HepG2 (cell line): Measurements from ENCODE around the gene VWA5B1. TPM values are rescaled to one million over a fixed set of nuclear protein-coding genes. Genes with fewer than 3 reads are reported as not detected.

ENCODE experiments used
- ATAC-seq: fragments of 200-7000 bp; cut with Tn5 transposase; 3 replicates; pipeline ENCODE4 v1.9.1; 2020; ENCODE audit warnings: mild to moderate bottlenecking, moderate library complexity
- BruUV-seq: library from RNA; stranded (reverse); fragments of 400-500 nt; replicated peaks from 2 replicates; lab custom pipeline; 2021; lab: Mats Ljungman, UMichigan
- CTCF ChIA-PET: fragments of 300-600 bp; formaldehyde crosslinking; extraction: SDS; loops from one replicate; lab custom pipeline; 2021; ENCODE audit warnings: low total read pairs, inconsistent platforms, low intra/inter-chr PET ratio; lab: Yijun Ruan, JAX
- POLR2A ChIA-PET: fragments of 350-600 bp; sonication (Branson Sonifier 250); formaldehyde crosslinking; loops from one replicate; lab custom pipeline; 2020; ENCODE audit warnings: antibody characterized with exemption, inconsistent platforms; lab: Yijun Ruan, JAX
- DNase-seq: peaks from one replicate; pipeline ENCODE4 v3.0.0-alpha.2; 2015; ENCODE audit warnings: low spot score
- FAIRE-seq: peaks from 3 replicates; lab custom pipeline; 2011; peaks lifted over from hg19 to GRCh38; lab: Jason Lieb, UNC
- H2AFZ ChIP-seq: one replicate; pipeline ENCODE4 v1.6.1; 2011; ENCODE audit warnings: low read length, inconsistent platforms
- H3K27ac ChIP-seq: fragments of 300-600 bp; 3 replicates; pipeline ENCODE4 v1.8.0; 2011; ENCODE audit warnings: mixed run types, mild to moderate bottlenecking, mixed read lengths, low read length, inconsistent platforms; ENCODE audit not compliant: insufficient read depth; ENCODE audit errors: extremely low read length
- H3K27me3 ChIP-seq, 2 experiments: fragments of 200-600 bp in 1 of 2; 2 replicates in 1 of 2; 3 replicates in 1 of 2; pipeline versions ENCODE4 v1.6.0 to v1.8.0; 2011; ENCODE audit warnings: low read length in 2 of 2, mild to moderate bottlenecking in 2 of 2, moderate library complexity in 2 of 2, inconsistent platforms in 1 of 2; ENCODE audit not compliant: insufficient read depth in 2 of 2, control insufficient read depth in 1 of 2
- H3K36me3 ChIP-seq, 2 experiments: fragments of 200-600 bp in 1 of 2; replicated peaks in 1 of 2; 2 replicates in 1 of 2; 3 replicates in 1 of 2; pipeline versions ENCODE4 v1.5.1 to v1.8.0; 2011; ENCODE audit warnings: low read length in 2 of 2, inconsistent platforms in 1 of 2; ENCODE audit not compliant: insufficient read depth in 2 of 2, control insufficient read depth in 1 of 2
- H3K4me1 ChIP-seq: 2 replicates; pipeline ENCODE4 v1.5.1; 2012; ENCODE audit warnings: low read length, inconsistent platforms; ENCODE audit not compliant: insufficient read depth
- H3K4me2 ChIP-seq: 2 replicates; pipeline ENCODE4 v1.6.0; 2011; ENCODE audit warnings: low read depth, low read length, inconsistent platforms
- H3K4me3 ChIP-seq, 3 experiments: fragments of 200-600 bp in 1 of 3; sonication (generic), shearing (Covaris generic) in 1 of 3; replicated peaks in 1 of 3; 2 replicates each; pipeline ENCODE4 v1.5.1; 2011 to 2016; ENCODE audit warnings: low read length in 3 of 3, inconsistent platforms in 2 of 3, low read depth in 2 of 3, mild to moderate bottlenecking in 2 of 3, control low read depth in 1 of 3, mixed read lengths in 1 of 3; ENCODE audit not compliant: insufficient read depth in 1 of 3
- H3K79me2 ChIP-seq: one replicate; pipeline ENCODE4 v1.6.1; 2011; ENCODE audit warnings: low read length, inconsistent platforms; ENCODE audit not compliant: insufficient read depth
- H3K9ac ChIP-seq: 2 replicates; pipeline ENCODE4 v1.6.0; 2011; ENCODE audit warnings: mild to moderate bottlenecking, low read depth, low read length, inconsistent platforms; ENCODE audit not compliant: insufficient read depth
- H3K9me3 ChIP-seq: 2 replicates; pipeline ENCODE4 v1.5.1; 2012; ENCODE audit warnings: mild to moderate bottlenecking, low read length
- H4K20me1 ChIP-seq: 2 replicates; pipeline ENCODE4 v1.6.0; 2011; ENCODE audit warnings: inconsistent platforms, mild to moderate bottlenecking, low read length, moderate library complexity; ENCODE audit not compliant: insufficient read depth
- IKZF4 ChIP-seq: sonication (generic); formaldehyde crosslinking; IDR thresholded peaks from 2 replicates; pipeline ENCODE4 v1.5.1; 2020; ENCODE audit warnings: borderline replicate concordance, mild to moderate bottlenecking, low read depth, missing genetic modification reagents; ENCODE audit errors: not compliant biosample characterization
- ZHX2 ChIP-seq, 2 experiments: sonication (generic) in 1 of 2; formaldehyde crosslinking in 1 of 2; IDR thresholded peaks; 2 replicates each; pipeline versions ENCODE4 v1.6.1 to v1.9.0; 2014 to 2022; ENCODE audit warnings: antibody characterized with exemption in 1 of 2, borderline replicate concordance in 1 of 2, inconsistent platforms in 1 of 2, low read depth in 1 of 2, missing genetic modification reagents in 1 of 2
- ZNF20 ChIP-seq: sonication (generic); formaldehyde crosslinking; IDR thresholded peaks from 2 replicates; pipeline ENCODE4 v1.4.0; 2020; ENCODE audit warnings: mild to moderate bottlenecking, moderate library complexity, missing genetic modification reagents
- ZNF230 ChIP-seq: sonication (generic); formaldehyde crosslinking; IDR thresholded peaks from 2 replicates; pipeline ENCODE4 v1.4.0; 2020; ENCODE audit warnings: mild to moderate bottlenecking, missing genetic modification reagents
- ZNF746 ChIP-seq: sonication (generic); formaldehyde crosslinking; IDR thresholded peaks from 2 replicates; pipeline ENCODE4 v1.8.0; 2022; ENCODE audit warnings: mild to moderate bottlenecking, missing genetic modification reagents
- WGBS: methylation state at CpG from one replicate; pipeline ENCODE4 v1.1.6; 2017; ENCODE audit warnings: low lambda C conversion rate; 5-methylcytosine and 5-hydroxymethylcytosine counted together
- in situ Hi-C: cut with HindIII; loops from 2 replicates; pipeline ENCODE4 v1.10.0; 2017; ENCODE audit warnings: low pct_unique_long_range_greater_than_20kb; ENCODE audit not compliant: extremely low pct_ligation_motif_present
- intact Hi-C: fragments of 100-400 bp; cut with micrococcal nuclease; formaldehyde crosslinking; loops from one replicate; pipeline ENCODE4 v1.10.0; 2022; ENCODE audit not compliant: unreplicated experiment
- polyA plus RNA-seq, 8 experiments: library from polyadenylated mRNA; depleted of rRNA in 3 of 8; stranded (reverse) in 7 of 8; unstranded in 1 of 8; fragments of >200 nt; fragmentation: Illumina TruSeq in 4 of 8; extraction: Trizol in 4 of 8; gene quantifications; 2 replicates each; pipeline versions ENCODE4 v1.2.1 to v1.2.3, GENCODE V29; 2011 to 2016; ENCODE audit warnings: low read depth in 4 of 8, missing spikeins in 1 of 8, mixed read lengths in 1 of 8; ENCODE audit not compliant: insufficient read depth in 1 of 8
- total RNA-seq, 5 experiments: library from RNA; depleted of rRNA; stranded (reverse); fragments of >200 nt; fragmentation: Illumina TruSeq; extraction: Trizol; gene quantifications; 2 replicates each; pipeline ENCODE4 v1.2.3, GENCODE V29; 2016; ENCODE audit warnings: low read depth in 1 of 5
- TF ChIP-seq, protein P1 (sequence below): fragments of 450-650 bp; IDR thresholded peaks from 2 replicates; pipeline ENCODE4 v1.6.1; 2016

The VWA5B1 gene
- total and polyA plus RNA-seq, 2 of the 13 experiments (the other 11 are each of a cell fraction or from before 2014, with no cell fraction given), result not detected

GRCh38 chr1:20275319-20275925 is 15.3 kb upstream of the VWA5B1 start:
- in situ Hi-C loops (no loop called here), intact Hi-C loops (no loop called here)
- TF ChIP-seq ZNF230 (no peak), IKZF4 (CRISPR knock-in tag) (no peak), ZNF20 (no peak), ZHX2 (IDR thresholded peaks at IDR 0.05; ENCODE audit: low read depth) (no peak), ZHX2 (CRISPR knock-in tag; IDR thresholded peaks at IDR 0.05; ENCODE audit: borderline replicate concordance) (no peak), ZNF746 (CRISPR knock-in tag) (no peak)
- TF ChIP-seq, protein P1, sequence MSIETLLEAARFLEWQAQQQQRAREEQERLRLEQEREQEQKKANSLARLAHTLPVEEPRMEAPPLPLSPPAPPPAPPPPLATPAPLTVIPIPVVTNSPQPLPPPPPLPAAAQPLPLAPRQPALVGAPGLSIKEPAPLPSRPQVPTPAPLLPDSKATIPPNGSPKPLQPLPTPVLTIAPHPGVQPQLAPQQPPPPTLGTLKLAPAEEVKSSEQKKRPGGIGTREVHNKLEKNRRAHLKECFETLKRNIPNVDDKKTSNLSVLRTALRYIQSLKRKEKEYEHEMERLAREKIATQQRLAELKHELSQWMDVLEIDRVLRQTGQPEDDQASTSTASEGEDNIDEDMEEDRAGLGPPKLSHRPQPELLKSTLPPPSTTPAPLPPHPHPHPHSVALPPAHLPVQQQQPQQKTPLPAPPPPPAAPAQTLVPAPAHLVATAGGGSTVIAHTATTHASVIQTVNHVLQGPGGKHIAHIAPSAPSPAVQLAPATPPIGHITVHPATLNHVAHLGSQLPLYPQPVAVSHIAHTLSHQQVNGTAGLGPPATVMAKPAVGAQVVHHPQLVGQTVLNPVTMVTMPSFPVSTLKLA, result 0 out of 2 replicates have a peak, but pooled peaks have one; percentile 10
- ChIA-PET CTCF (no interaction called here), POLR2A (no interaction called here)
- H3K9ac ChIP-seq, result no peak overlapping the region
- no peaks in the 10 kb centered on the region for H3K4me1 ChIP-seq
- H3K27me3 ChIP-seq, result peaks cover 2 to 24% of the 10 kb centered on the region in 2 experiments; a peak in 4 of 5 replicates
- no peaks in the 10 kb centered on the region for H4K20me1 ChIP-seq
- no peak overlapping the region for H3K27ac ChIP-seq
- no peak overlapping the region for H3K4me2 ChIP-seq
- no peaks in the 10 kb centered on the region for H3K79me2 ChIP-seq
- BruUV-seq, result no TSS peak
- H3K36me3 ChIP-seq, result no peaks in the 10 kb centered on the region
- WGBS, result 4% methylated on average over 6 of the region's 7 CpGs
- H3K9me3 ChIP-seq, result no peaks in the 10 kb centered on the region
- DNase-seq (no peak), FAIRE-seq (no peak), ATAC-seq (no peak)
- no peak overlapping the region for H2AFZ ChIP-seq
- no peak overlapping the region for H3K4me3 ChIP-seq
